WTC11 (cell line): Measurements from ENCODE around the gene TMTC2.

ENCODE experiments used
- CTCF ChIP-seq: fragments of 200-600 bp; IDR thresholded peaks from 2 replicates; pipeline ENCODE4 v1.8.0; 2022; ENCODE audit warnings: antibody characterized with exemption
- IRF2 ChIP-seq: sonication (generic); formaldehyde crosslinking; IDR thresholded peaks from 2 replicates; pipeline ENCODE4 v1.8.0; 2022; ENCODE audit warnings: low read depth, missing genetic modification reagents, borderline replicate concordance
- NFYB ChIP-seq: sonication (generic); formaldehyde crosslinking; conservative IDR thresholded peaks from 2 replicates; pipeline ENCODE4 v1.8.0; 2022; ENCODE audit warnings: low read depth, missing genetic modification reagents
- NR3C1 ChIP-seq: sonication (generic); formaldehyde crosslinking; conservative IDR thresholded peaks from 2 replicates; pipeline ENCODE4 v1.8.1; 2023; ENCODE audit warnings: low read depth, mild to moderate bottlenecking, missing genetic modification reagents

GRCh38 chr12:83153177-83153576 is 466.5 kb downstream of the TMTC2 start:
- no peak for TF ChIP-seq CTCF
- TF ChIP-seq NFYB (CRISPR knock-in tag), result no peak
- TF ChIP-seq NR3C1, result no peak
- TF ChIP-seq IRF2, result no peak
